Thoracic aorta (tissue), 2 donors: Measurements from ENCODE around the gene CARD6. TPM values are rescaled to one million over a fixed set of nuclear protein-coding genes. Genes with fewer than 3 reads are reported as not detected.

Experiments
- ATAC-seq: fragments of 150-250 bp; one replicate; pipeline ENCODE4 v1.8.0; 2017; ENCODE audit warnings: low read depth; ENCODE audit not compliant: insufficient number of reproducible peaks, low FRiP score
- DNase-seq: peaks from one replicate; pipeline ENCODE4 v3.0.0-alpha.2; 2020; ENCODE audit warnings: low spot score
- H3K27ac ChIP-seq, 2 donors: fragments of 200-600 bp; sonication (generic); 1 replicate in 1 of 2; 2 replicates in 1 of 2; pipeline ENCODE4 v1.5.1; 2016; ENCODE audit warnings: mild to moderate bottlenecking in 2 of 2, moderate library complexity in 2 of 2
- H3K27me3 ChIP-seq: fragments of 200-600 bp; sonication (generic); replicated peaks from 2 replicates; pipeline ENCODE4 v1.6.0; 2016; ENCODE audit warnings: mild to moderate bottlenecking; ENCODE audit not compliant: insufficient read depth
- H3K36me3 ChIP-seq: fragments of 200-600 bp; sonication (generic); one replicate; pipeline ENCODE4 v1.5.1; 2016
- H3K4me1 ChIP-seq, 2 donors: fragments of 200-600 bp; sonication (generic); 1 replicate in 1 of 2; 2 replicates in 1 of 2; pipeline versions ENCODE4 v1.5.1 to v1.6.0; 2016; ENCODE audit warnings: low read depth in 2 of 2, mild to moderate bottlenecking in 1 of 2; ENCODE audit not compliant: control insufficient read depth in 1 of 2
- H3K4me3 ChIP-seq: fragments of 200-600 bp; sonication (generic); 2 replicates; pipeline ENCODE4 v1.5.1; 2016; ENCODE audit warnings: mild to moderate bottlenecking
- H3K9me3 ChIP-seq: fragments of 200-600 bp; sonication (generic); 2 replicates; pipeline ENCODE4 v1.5.1; 2016
- CTCF ChIP-seq: fragments of 200-600 bp; sonication (generic); IDR thresholded peaks from one replicate; pipeline ENCODE4 v1.5.1; 2019; ENCODE audit warnings: antibody characterized with exemption
- total RNA-seq, 2 donors: library from RNA; depleted of rRNA; stranded (reverse); fragments of >200 nt; gene quantifications; one replicate each; pipeline versions ENCODE4 v1.1.0 to v1.2.3, GENCODE V29; 2016

The CARD6 gene
- total RNA-seq, 2 donors from 2014 or later = 13.5 to 21.6 TPM

GRCh38 chr5:40829748-40830533 lies 11.2 kb upstream of the CARD6 start:
- DNase-seq = no peak

GRCh38 chr5:40831346-40832210 lies 9.6 kb upstream of the CARD6 start:
- no peak for TF ChIP-seq CTCF
- H3K36me3 ChIP-seq = peaks cover 42% of the 10 kb centered on the region
- DNase-seq (no peak), ATAC-seq (no peak)
- H3K27ac ChIP-seq = no peak overlapping the region
- H3K4me1 ChIP-seq = peaks cover 6 to 26% of the 10 kb centered on the region in 2 donors
- no peaks in the 10 kb centered on the region for H3K9me3 ChIP-seq
- H3K4me3 ChIP-seq = no peak overlapping the region
- no peaks in the 10 kb centered on the region for H3K27me3 ChIP-seq

More at GRCh38 chr5:40829748-40830533, 11.2 kb upstream of the CARD6 start:
- H3K9me3 ChIP-seq = no peaks in the 10 kb centered on the region
- H3K4me3 ChIP-seq = no peak overlapping the region
- peaks cover 42% of the 10 kb centered on the region for H3K36me3 ChIP-seq
- ATAC-seq = no peak
- H3K4me1 ChIP-seq = peaks cover 6 to 16% of the 10 kb centered on the region in 2 donors
- no peak overlapping the region for H3K27ac ChIP-seq
- no peak for TF ChIP-seq CTCF
- H3K27me3 ChIP-seq = no peaks in the 10 kb centered on the region

- H3K36me3 ChIP-seq = peaks cover 42% of the 10 kb centered on the region
These were observed 8.8 kb upstream of the CARD6 start for GRCh38 chr5:40832345-40832744.

GRCh38 chr5:40833712-40834229 lies 7.4 kb upstream of the CARD6 start:
- Histone ChIP-seq H3K4me1 (peaks cover 6 to 26% of the 10 kb centered on the region in 2 donors), H3K4me3 (peak overlapping the region; percentile 89), H3K36me3 (peaks cover 36% of the 10 kb centered on the region), H3K27me3 (no peaks in the 10 kb centered on the region), H3K9me3 (no peaks in the 10 kb centered on the region), H3K27ac (peak overlapping the region; percentile 90 to 97)
- TF ChIP-seq CTCF = no peak
- DNase-seq (no peak), ATAC-seq (no peak)

More at GRCh38 chr5:40832345-40832744, 8.8 kb upstream of the CARD6 start:
- Histone ChIP-seq H3K27me3 (no peaks in the 10 kb centered on the region), H3K4me1 (peaks cover 6 to 26% of the 10 kb centered on the region in 2 donors), H3K4me3 (no peak overlapping the region), H3K27ac (no peak overlapping the region), H3K9me3 (no peaks in the 10 kb centered on the region)
- DNase-seq (no peak), ATAC-seq (no peak)
- no peak for TF ChIP-seq CTCF

- Histone ChIP-seq H3K27me3 (no peaks in the 10 kb centered on the region), H3K36me3 (peaks cover 36% of the 10 kb centered on the region), H3K4me3 (peak overlapping the region; percentile 89), H3K27ac (peak overlapping the region; percentile 90 to 97), H3K4me1 (peaks cover 6 to 26% of the 10 kb centered on the region in 2 donors), H3K9me3 (no peaks in the 10 kb centered on the region)
- no peak for ATAC-seq
- no peak for DNase-seq
- TF ChIP-seq CTCF = no peak
These were observed 6.7 kb upstream of the CARD6 start for GRCh38 chr5:40834391-40834848.
